HG03103 (cell line): ENCODE measurements around the gene PAK3.

Experiments
- ATAC-seq: cut with Tn5 transposase; IDR thresholded peaks from one replicate; pipeline ENCODE4 v1.9.1; 2021; ENCODE audit warnings: low read depth; ENCODE audit not compliant: unreplicated experiment

PAK3 gene

DNA sequence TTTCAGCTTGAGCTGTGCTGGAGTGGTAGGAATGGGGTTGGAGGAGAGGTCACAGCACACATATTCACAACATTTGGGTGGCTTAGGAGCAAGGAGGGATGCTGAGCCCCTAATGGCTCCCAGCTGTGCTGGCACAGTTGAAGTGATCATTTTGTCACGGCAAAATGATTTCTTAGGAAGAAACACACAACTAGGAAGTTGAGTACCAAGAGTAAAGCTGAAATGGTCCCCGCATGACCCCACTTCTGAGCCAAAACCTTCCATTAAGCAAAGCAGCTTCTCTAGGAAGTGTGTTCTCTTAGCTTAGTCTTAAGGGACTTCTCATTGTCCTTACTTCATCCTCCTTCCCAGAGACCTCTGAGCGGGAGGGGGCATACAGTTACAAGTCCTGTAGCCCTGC, 161.7 kb downstream of the PAK3 start:
- no peak for ATAC-seq

DNA sequence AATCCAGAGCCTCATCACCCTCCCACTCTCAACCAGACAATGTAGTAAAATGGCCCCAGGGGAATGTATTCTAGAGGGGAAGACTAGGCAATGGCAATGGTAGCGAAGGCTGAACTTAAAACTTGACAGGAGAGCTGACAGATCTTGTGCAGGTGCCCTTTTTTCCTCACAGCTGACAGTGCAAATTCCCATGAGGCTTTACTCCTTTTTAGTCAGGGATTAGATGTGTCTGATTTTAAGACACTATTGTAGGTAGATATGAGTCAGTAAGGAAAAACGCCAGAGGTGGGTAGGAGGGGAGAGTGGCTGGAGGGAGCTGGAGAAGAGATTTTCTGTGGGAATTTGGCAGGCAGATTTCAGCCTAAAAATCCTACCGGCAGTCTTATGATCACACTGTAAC, 163.6 kb downstream of the PAK3 start:
- ATAC-seq = no peak

DNA sequence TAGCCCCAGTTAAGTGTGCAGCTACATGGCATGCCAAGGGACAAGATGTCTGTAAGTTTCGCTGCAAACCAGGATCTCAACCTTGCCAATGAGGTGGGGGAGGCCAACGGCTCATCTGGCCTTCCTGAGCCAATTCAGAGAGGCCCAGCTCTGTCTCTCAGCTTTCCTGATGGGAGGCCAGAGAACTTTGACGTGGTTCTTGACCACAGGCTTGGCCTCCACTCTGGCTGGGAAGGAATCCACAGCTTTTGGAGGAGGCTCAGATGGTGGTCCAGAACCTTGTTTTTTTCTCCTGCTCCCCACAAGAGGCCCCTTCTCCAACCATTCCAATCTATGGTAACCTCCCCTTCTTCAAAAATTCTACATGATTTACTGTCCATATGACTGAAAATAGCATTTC, 164.5 kb downstream of the PAK3 start:
- ATAC-seq = no peak

DNA sequence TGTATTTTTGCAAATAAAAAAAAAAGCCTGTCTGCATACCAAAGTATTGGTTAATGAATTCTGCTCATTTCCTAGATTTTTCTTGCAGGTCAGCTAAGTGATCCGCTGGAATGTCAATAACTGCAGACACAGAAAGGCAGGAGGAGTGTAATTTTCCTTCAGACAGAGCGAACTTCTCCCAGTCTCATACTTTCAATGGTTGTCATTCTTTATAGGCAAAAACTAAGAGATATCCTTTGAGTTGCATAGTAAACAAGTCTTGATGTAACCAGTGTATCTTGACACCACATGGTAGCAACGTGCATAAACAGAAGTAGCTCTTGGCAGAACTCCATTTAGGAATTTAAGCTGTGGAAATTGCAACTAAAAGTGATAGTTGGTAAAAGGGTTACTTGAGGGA, 166.1 kb downstream of the PAK3 start:
- no peak for ATAC-seq

DNA sequence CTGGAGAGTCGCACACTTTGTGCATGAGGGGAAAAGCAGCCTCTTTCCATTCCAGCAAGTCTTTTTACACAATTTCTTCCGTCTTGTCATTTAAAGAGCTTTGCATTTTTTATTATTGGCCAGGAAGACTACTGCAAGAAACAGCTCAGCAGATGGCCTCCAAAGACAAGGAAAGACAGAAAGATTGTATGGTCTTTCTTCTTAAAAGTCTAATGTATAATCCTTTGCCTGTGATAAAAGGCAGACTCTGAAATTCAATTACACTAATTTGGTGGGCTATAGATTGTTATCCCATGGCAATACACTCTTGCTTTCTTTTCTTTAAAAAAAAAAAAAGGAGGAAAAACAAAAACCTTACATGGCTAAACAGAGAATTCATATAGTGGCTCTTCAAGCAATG, 168.4 kb downstream of the PAK3 start:
- no peak for ATAC-seq

DNA sequence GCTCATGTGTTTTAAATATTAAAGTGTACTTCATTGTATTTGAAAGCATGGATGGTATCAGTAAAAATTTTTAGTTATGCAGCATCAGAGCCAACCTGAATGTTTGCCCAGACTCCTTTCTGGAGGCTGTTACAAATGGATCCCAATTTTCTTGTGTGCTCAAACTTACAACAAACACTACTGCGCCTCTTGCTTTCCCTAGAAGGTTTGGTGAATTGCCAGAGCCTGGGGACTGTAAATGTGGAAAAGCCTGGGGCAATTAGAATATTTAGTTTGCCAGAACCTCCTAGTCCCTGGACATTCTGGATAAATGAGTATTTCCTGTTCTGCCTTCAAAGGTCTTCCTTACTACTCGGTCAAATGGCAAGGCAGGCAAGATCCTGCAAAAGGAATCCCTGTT, 169.5 kb downstream of the PAK3 start:
- no peak for ATAC-seq

DNA sequence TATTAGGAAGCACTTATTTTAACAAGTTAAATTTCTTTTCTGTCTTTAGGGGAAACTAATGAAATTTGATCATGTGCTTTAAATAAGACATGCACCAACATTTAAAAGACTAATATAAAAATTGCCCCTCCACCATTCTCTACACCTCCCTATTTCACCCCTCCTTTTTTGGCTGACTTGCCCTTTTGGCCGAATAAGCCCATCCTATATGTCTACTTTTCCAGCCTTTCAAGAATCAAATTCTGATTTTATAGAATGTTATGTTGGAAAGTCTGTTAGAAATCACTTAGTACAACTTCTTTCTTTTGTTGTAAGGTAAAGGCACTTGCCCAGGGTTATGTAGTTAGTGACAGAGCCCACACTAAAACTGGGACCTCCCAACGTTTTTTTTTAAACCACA, 172.5 kb downstream of the PAK3 start:
- no peak for ATAC-seq

DNA sequence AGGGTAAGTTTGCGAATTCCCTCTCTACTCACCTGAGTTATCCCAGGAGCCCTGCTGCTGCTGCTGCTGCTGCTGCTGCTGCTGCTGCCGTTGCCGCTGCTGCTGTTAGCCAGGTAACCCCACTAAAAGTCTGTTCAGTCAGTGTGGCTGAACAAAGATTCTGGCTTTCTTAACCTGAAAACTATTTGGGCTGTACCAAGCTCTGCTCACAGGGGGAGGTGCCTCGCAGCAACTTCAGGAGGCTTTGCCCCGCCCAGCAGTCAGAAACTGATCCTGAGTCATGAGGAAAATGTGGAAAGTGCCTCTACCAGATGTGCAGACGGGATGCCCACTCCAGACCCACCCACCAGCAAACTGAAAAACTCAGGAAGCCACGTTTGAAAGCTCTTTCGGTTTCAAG, 174.3 kb downstream of the PAK3 start, which contains the start of gene CAPN6:
Gene CAPN6 (minus strand): TSS at position 145 of the 400 bp plus-strand sequence. CDS start 6,547 bp downstream, outside the sequence.
- ATAC-seq = no peak
